AG04449 (cell line): ENCODE measurements around the gene PLA2G5.
A peak's percentile ranks its signal among the peaks of the same experiment; 100 is the strongest.
"Not testable (repeated sequence)": the region's sequence is repeated elsewhere in the genome, so short reads cannot be mapped to it uniquely, and the experiment has no call there.

Experiments used
- CTCF ChIA-PET: fragments of 350-600 bp; formaldehyde crosslinking; extraction: SDS; loops from one replicate; lab custom pipeline; 2021; ENCODE audit warnings: antibody characterized with exemption; lab: Yijun Ruan, JAX
- POLR2A ChIA-PET: fragments of 400-600, 350-600 bp; formaldehyde crosslinking; extraction: SDS; loops from one replicate; lab custom pipeline; 2020; ENCODE audit warnings: antibody characterized with exemption, inconsistent platforms; lab: Yijun Ruan, JAX
- DNase-seq: peaks from one replicate; pipeline ENCODE4 v3.0.0-alpha.2; 2010; ENCODE audit warnings: low read depth, low spot score
- H3K4me3 ChIP-seq: 2 replicates; pipeline ENCODE4 v1.5.1; 2011; ENCODE audit warnings: low read depth, mild to moderate bottlenecking, control low read depth, low read length
- TF ChIP-seq, protein P1 (sequence below): IDR thresholded peaks from one replicate; pipeline ENCODE4 v1.5.1; 2011; ENCODE audit warnings: mild to moderate bottlenecking, moderate library complexity, low read length, control low read depth, inconsistent platforms; ENCODE audit not compliant: insufficient read depth; ENCODE audit errors: missing control alignments

PLA2G5 gene

DNA sequence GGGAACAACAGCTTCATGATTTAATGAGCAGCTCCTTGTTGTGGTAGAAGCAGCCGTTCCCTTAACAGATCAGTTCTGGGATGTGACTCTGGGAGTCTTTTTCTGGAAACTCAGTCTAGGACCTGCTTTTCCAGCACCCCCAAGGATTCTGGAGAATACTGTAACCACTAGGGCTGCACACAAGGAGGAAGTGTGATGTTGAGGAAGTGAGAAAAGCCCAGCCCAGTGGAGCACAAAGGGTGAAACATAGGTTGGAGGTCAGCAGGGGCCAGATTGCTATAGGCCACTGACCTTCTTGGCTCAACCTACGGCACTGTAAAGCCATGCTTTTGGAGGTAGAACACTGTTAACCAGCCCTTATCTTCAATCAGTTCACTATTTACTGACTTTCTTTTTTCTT is 10.1 kb upstream of the PLA2G5 start:
- POLR2A ChIA-PET = no interaction called here
- TF ChIP-seq, protein P1, sequence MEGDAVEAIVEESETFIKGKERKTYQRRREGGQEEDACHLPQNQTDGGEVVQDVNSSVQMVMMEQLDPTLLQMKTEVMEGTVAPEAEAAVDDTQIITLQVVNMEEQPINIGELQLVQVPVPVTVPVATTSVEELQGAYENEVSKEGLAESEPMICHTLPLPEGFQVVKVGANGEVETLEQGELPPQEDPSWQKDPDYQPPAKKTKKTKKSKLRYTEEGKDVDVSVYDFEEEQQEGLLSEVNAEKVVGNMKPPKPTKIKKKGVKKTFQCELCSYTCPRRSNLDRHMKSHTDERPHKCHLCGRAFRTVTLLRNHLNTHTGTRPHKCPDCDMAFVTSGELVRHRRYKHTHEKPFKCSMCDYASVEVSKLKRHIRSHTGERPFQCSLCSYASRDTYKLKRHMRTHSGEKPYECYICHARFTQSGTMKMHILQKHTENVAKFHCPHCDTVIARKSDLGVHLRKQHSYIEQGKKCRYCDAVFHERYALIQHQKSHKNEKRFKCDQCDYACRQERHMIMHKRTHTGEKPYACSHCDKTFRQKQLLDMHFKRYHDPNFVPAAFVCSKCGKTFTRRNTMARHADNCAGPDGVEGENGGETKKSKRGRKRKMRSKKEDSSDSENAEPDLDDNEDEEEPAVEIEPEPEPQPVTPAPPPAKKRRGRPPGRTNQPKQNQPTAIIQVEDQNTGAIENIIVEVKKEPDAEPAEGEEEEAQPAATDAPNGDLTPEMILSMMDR = no peak
- no peak for DNase-seq
- CTCF ChIA-PET = no interaction called here
- H3K4me3 ChIP-seq = no peak overlapping the region

- CTCF ChIA-PET, POLR2A ChIA-PET, H3K4me3 ChIP-seq, DNase-seq: not testable (repeated sequence)
These were observed 9.2 kb upstream of the PLA2G5 start for GRCh38 chr1:20060791-20061190.

DNA sequence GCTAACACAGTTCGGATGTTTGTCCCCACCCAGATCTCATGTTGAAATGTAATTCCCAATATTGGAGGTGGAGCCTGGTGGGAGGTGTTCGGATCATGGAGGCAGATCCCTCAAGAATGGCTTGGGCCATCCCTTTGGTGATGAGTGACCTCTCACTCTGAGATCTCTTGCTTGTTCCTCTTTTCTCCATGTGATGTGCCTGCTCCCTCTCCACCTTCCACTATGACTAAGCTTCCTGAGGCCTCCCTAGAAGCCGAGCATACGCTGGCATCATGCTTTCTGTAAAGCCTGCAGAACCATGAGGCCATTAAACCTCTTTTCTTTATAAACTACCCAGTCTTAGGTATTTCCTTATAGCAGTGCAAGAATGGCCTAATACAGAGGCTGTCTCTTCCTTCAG is 8.1 kb upstream of the PLA2G5 start:
- ChIA-PET CTCF (no interaction called here), POLR2A (no interaction called here)
- DNase-seq = no peak
- H3K4me3 ChIP-seq = no peak overlapping the region
- TF ChIP-seq, protein P1 = no peak

DNA sequence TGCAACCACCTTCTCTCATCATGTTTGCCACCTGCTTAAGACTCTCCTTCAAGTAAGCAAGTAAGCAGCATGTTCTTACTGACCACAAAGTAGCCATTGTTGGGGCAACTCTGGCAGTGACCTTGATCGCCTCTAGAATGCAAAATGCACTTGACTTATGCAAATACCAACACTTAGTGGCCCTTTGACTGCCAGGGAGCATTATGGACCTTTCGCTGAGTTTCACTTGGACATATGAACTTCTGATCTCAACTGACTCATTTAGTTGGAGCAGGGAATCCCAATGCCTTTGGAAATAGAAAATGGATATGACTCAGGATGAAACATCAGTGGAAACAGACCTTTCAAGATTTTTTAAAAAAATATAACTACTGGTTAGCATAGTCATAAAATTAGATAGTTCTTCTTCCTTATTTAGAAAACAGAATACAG is 6.1 kb upstream of the PLA2G5 start:
- peak; percentile 36 for DNase-seq
- TF ChIP-seq, protein P1 = no peak
- CTCF ChIA-PET = interaction anchor here (1.0 kb wide), 1 partner anchor 38 kb away, joined by 4 read pairs; no protein-coding TSS in a partner anchor
- no peak overlapping the region for H3K4me3 ChIP-seq
- POLR2A ChIA-PET = no interaction called here

- ChIA-PET CTCF (no interaction called here), POLR2A (no interaction called here)
- no peak overlapping the region for H3K4me3 ChIP-seq
- TF ChIP-seq, protein P1 = no peak
- DNase-seq = no peak
These were observed 1.3 kb upstream of the PLA2G5 start for GRCh38 chr1:20068722-20069121.

- no peak overlapping the region for H3K4me3 ChIP-seq
- ChIA-PET CTCF (no interaction called here), POLR2A (no interaction called here)
- DNase-seq = no peak
- TF ChIP-seq, protein P1 = no peak
These were observed 363 bp downstream of the PLA2G5 start for GRCh38 chr1:20070357-20070756.

DNA sequence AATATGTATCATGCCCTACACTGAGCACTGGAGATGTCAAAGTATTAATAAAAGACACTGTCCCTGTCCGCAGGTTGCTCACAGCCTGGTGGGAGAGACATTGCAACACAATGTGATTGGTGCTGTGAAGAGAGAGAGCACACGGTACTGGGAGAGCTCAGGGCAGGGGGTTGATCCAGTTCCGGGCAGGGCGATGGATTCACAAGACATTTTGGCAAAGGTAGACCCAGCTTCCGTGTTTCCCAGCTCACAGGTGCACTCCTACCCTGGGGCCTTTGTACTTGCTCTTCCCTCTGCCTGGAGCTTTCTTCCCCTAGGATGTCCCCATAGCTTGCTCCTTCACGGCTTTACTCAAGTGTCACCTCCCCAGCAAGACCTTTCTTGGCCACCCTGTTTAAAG is 1.4 kb downstream of the PLA2G5 start:
- TF ChIP-seq, protein P1 = no peak
- POLR2A ChIA-PET = no interaction called here
- DNase-seq = no peak
- CTCF ChIA-PET = no interaction called here
- H3K4me3 ChIP-seq = no peak overlapping the region
